HepG2 (cell line): ENCODE measurements around the gene SLC39A8.

Experiments
- ARNT2 ChIP-seq: sonication (generic); formaldehyde crosslinking; IDR thresholded peaks from 2 replicates; pipeline ENCODE4 v1.8.0; 2022; ENCODE audit warnings: mild to moderate bottlenecking, low read depth, missing genetic modification reagents, moderate library complexity
- EZH2 ChIP-seq: conservative IDR thresholded peaks from 2 replicates; pipeline ENCODE4 v1.6.1; 2012; ENCODE audit warnings: mild to moderate bottlenecking, low read depth, low read length, moderate library complexity
- JUN ChIP-seq: sonication (generic); formaldehyde crosslinking; IDR thresholded peaks from 2 replicates; pipeline ENCODE4 v1.4.0; 2020; ENCODE audit warnings: mild to moderate bottlenecking, missing genetic modification reagents
- MXI1 ChIP-seq: IDR thresholded peaks from 3 replicates; pipeline ENCODE4 v1.6.1; 2012; ENCODE audit warnings: low read depth, low read length, inconsistent platforms, borderline replicate concordance
- TBP ChIP-seq: sonication (generic); formaldehyde crosslinking; IDR thresholded peaks from 2 replicates; pipeline ENCODE4 v1.5.0; 2020; ENCODE audit warnings: missing genetic modification reagents

DNA sequence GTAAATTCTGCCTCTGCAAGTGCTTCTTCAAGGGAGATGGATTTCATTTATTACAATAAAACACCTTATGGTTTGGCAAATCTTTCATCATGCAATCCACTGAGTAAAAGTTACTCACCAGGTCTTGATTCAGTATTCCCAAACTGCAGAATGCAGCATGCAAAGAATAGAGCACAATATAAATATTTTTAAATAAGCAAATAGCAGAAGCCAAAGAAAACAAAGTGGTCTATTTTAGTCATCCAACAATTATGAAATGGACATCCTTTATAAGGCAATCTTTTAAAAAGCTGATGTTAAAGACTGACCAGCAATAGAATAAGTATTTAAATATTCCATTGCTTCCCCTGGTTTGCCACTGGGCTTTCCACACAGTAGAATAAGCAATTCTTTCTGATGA is 59.5 kb downstream of the SLC39A8 start:
- TF ChIP-seq EZH2 (no peak), TBP (CRISPR knock-in tag) (no peak), MXI1 (no peak), JUN (CRISPR knock-in tag) (no peak), ARNT2 (CRISPR knock-in tag) (no peak)
